Ishikawa (cell line): ENCODE data around the gene CD86.
A peak's percentile ranks its signal among the peaks of the same experiment; 100 is the strongest.

Experiments
- CEBPB ChIP-seq: IDR thresholded peaks from 2 replicates; pipeline ENCODE4 v1.6.1; 2012
- CREB1 ChIP-seq: IDR thresholded peaks from 2 replicates; pipeline ENCODE4 v1.6.1; 2012; ENCODE audit warnings: low read depth
- EGR1 ChIP-seq: IDR thresholded peaks from 2 replicates; pipeline ENCODE4 v1.6.1; 2012
- EP300 ChIP-seq: IDR thresholded peaks from 2 replicates; pipeline ENCODE4 v1.6.1; 2012; ENCODE audit warnings: borderline replicate concordance
- FOXM1 ChIP-seq: IDR thresholded peaks from 2 replicates; pipeline ENCODE4 v1.6.1; 2012; ENCODE audit warnings: low read depth, borderline replicate concordance
- NFIC ChIP-seq: IDR thresholded peaks from 2 replicates; pipeline ENCODE4 v1.6.1; 2012
- RAD21 ChIP-seq: IDR thresholded peaks from 2 replicates; pipeline ENCODE4 v1.6.1; 2012; ENCODE audit warnings: low read depth
- TAF1 ChIP-seq: IDR thresholded peaks from 2 replicates; pipeline ENCODE4 v1.6.1; 2012; ENCODE audit warnings: low read depth, mild to moderate bottlenecking
- TCF12 ChIP-seq: IDR thresholded peaks from 2 replicates; pipeline ENCODE4 v1.6.1; 2012; ENCODE audit warnings: low read depth
- TEAD4 ChIP-seq: IDR thresholded peaks from 2 replicates; pipeline ENCODE4 v1.6.1; 2012
- YY1 ChIP-seq: IDR thresholded peaks from 2 replicates; pipeline ENCODE4 v1.6.1; 2012; ENCODE audit warnings: low read depth
- ZBTB7A ChIP-seq: IDR thresholded peaks from 2 replicates; pipeline ENCODE4 v1.6.1; 2012; ENCODE audit warnings: low read depth
- TF ChIP-seq, protein P1 (sequence below): IDR thresholded peaks from 2 replicates; pipeline ENCODE4 v1.6.1; 2012
- TF ChIP-seq, protein P2 (sequence below): IDR thresholded peaks from 2 replicates; pipeline ENCODE4 v1.6.1; 2012; ENCODE audit warnings: low read depth, mild to moderate bottlenecking
- TF ChIP-seq, protein P3 (sequence below): IDR thresholded peaks from 2 replicates; pipeline ENCODE4 v1.6.1; 2012

CD86 gene

DNA sequence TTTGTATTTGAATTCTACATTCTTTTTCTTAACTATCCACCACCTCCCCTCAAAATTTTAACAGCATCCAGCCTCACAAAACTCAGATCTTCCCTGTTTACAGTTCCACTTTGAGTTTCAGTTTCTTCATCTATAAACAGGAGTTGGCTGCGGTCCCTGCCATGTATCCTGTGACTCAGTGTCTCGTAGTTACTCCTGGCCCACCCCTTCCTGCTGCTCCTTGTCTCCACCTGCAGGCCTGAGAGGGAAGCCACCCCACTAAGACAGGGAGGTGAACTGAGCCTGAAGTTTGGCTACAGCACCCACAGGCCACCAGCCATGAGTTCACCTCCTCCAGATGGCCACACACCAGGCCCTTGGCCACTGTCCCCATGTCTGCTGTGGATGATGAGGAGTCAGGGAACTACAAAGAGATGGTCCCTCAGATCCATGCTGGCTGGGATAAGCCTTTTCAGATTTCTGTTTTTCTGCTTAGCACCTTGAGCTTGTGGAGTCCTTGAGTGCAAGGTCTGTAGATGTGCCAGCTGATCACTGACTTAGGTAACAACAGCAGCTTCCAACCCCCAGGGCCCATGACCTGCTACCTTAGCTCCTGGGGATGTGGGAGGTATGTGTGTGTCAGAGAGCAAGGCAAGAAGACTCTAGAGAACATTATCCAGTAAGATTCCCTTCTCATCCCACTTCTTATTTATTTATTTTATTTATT lies 37.5 kb downstream of the CD86 start:
- TF ChIP-seq, protein P1, sequence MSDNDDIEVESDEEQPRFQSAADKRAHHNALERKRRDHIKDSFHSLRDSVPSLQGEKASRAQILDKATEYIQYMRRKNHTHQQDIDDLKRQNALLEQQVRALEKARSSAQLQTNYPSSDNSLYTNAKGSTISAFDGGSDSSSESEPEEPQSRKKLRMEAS: no peak
- peak; percentile 52; the same call in 1 of the 2 replicates for TF ChIP-seq RAD21

DNA sequence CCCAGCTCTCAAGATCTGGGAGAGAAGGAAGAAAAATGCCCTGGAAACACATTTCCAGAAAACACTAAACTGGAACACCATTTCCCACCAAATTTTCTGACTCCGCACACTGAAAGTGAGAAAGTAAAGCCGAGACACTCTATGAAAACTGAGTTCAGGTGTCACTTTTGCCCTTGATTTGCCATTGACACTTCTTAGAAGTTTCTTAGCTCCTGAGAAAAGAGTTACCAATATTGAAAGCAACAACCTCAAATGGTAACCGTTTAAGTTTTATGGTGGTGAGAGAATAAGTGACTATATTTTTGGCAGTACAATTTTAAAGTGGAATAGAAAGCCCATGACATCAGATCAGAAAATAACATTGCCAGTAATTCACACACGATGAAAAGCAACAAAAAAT lies 39.0 kb downstream of the CD86 start:
- TF ChIP-seq, protein P1: no peak
- no peak for TF ChIP-seq YY1
- no peak for TF ChIP-seq EGR1
- TF ChIP-seq NFIC: no peak
- TF ChIP-seq TCF12: no peak
- TF ChIP-seq RAD21: no peak
- no peak for TF ChIP-seq TEAD4
- no peak for TF ChIP-seq CREB1

DNA sequence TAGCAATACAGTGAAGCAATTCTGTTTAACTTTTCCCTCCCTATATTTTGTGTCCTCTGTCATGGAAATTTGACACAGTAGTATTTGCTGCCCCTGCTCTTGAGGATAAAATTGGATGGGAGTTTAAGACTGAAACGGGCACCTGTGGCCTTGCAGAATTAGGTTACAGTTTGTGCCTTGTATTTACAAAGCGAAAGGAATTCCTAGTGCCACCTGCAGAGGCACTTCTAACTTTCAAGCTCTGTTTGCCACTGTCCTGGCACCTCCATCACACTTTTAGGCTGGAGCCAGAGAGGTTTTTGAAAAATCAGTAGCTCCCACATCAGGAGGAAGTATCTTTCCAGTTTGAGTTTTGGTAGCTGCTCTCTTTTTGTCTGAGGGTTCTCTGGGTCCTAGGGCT lies 39.5 kb downstream of the CD86 start:
- TF ChIP-seq, protein P2, sequence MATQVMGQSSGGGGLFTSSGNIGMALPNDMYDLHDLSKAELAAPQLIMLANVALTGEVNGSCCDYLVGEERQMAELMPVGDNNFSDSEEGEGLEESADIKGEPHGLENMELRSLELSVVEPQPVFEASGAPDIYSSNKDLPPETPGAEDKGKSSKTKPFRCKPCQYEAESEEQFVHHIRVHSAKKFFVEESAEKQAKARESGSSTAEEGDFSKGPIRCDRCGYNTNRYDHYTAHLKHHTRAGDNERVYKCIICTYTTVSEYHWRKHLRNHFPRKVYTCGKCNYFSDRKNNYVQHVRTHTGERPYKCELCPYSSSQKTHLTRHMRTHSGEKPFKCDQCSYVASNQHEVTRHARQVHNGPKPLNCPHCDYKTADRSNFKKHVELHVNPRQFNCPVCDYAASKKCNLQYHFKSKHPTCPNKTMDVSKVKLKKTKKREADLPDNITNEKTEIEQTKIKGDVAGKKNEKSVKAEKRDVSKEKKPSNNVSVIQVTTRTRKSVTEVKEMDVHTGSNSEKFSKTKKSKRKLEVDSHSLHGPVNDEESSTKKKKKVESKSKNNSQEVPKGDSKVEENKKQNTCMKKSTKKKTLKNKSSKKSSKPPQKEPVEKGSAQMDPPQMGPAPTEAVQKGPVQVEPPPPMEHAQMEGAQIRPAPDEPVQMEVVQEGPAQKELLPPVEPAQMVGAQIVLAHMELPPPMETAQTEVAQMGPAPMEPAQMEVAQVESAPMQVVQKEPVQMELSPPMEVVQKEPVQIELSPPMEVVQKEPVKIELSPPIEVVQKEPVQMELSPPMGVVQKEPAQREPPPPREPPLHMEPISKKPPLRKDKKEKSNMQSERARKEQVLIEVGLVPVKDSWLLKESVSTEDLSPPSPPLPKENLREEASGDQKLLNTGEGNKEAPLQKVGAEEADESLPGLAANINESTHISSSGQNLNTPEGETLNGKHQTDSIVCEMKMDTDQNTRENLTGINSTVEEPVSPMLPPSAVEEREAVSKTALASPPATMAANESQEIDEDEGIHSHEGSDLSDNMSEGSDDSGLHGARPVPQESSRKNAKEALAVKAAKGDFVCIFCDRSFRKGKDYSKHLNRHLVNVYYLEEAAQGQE: no peak
- TF ChIP-seq RAD21 (no peak), EP300 (no peak)

DNA sequence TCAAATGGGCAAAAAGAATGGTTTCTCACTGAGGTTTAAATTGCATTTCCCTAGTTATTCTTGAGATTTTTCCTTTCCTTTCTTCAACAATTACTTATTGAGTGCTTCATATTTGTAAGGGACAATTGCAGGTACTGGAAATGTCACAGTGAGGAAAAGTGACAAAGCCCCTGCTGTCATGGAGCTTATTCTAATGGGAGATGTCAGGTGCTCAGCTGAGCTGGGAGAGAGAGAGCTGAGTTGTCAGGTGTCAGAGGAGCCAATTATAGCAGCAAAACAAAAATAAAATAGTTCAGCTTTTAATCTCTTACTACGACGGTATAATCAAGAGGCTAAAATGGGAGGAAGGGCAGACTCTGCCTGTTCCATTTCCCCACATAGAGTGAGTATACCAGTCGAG lies 42.0 kb downstream of the CD86 start:
- TF ChIP-seq EP300: no peak
- no peak for TF ChIP-seq CREB1
- no peak for TF ChIP-seq EGR1
- no peak for TF ChIP-seq CEBPB
- no peak for TF ChIP-seq ZBTB7A
- no peak for TF ChIP-seq TCF12
- TF ChIP-seq, protein P2: no peak
- no peak for TF ChIP-seq RAD21
- TF ChIP-seq TEAD4: no peak
- TF ChIP-seq, protein P1: no peak
- TF ChIP-seq FOXM1: no peak
- no peak for TF ChIP-seq NFIC

DNA sequence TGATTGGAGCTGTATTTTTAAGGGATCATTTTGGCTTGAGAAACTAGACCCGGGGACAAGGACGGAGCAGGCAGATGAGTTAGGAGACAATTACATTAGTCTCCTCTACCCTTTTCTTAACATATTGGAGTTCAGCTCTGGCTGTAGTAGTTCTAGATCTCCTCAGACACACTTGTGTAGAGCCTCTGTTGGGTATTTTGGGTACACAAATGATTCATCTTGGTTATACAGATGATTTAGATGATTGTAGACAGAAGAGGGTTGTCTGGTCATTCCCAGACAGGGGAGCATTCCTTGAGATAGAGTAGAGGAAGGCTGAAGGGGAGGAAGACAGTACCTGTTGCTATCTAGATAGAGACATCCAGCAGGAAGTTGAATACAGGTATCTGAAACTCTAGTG lies 43.4 kb downstream of the CD86 start:
- TF ChIP-seq TAF1 (no peak), FOXM1 (no peak), NFIC (no peak), YY1 (no peak), TCF12 (no peak), RAD21 (no peak), EP300 (no peak), CEBPB (no peak), TEAD4 (no peak), CREB1 (no peak)
- TF ChIP-seq, protein P3, sequence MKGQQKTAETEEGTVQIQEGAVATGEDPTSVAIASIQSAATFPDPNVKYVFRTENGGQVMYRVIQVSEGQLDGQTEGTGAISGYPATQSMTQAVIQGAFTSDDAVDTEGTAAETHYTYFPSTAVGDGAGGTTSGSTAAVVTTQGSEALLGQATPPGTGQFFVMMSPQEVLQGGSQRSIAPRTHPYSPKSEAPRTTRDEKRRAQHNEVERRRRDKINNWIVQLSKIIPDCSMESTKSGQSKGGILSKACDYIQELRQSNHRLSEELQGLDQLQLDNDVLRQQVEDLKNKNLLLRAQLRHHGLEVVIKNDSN: no peak

DNA sequence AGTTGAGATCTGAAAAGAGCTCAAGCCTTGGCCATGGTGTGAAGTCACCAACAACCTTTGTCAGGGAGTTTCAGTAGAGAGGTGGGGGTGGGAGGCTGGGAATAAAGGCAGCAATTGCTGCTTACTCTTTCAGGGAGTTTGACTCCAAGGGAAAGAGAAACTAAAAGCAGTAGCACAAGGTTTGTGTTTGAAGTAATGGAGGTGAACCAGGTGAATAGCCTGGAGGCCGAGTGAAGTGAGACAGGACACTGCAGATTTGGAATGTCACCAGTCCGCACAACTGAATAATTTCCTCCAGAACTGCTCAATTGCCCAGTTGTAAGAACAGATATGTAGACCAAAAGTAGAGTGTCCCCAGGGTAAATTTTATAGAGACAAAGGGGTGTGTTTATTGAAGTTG lies 44.1 kb downstream of the CD86 start:
- TF ChIP-seq TEAD4 (no peak), NFIC (no peak), EP300 (no peak)
- TF ChIP-seq, protein P1: no peak
- TF ChIP-seq, protein P3: no peak
